Loucy (cell line): ENCODE data around the gene TMEM201.

ENCODE experiments used
- H2AFZ ChIP-seq: fragments of 200-600 bp; sonication (generic); 2 replicates; pipeline ENCODE4 v1.6.0; 2016; ENCODE audit warnings: antibody characterized with exemption, mild to moderate bottlenecking, low read length, moderate library complexity
- H3F3A ChIP-seq: fragments of 200-600 bp; 2 replicates; pipeline ENCODE4 v1.6.0; 2016; ENCODE audit warnings: antibody characterized with exemption, low read depth, mild to moderate bottlenecking
- H3K27me3 ChIP-seq: fragments of 200-600 bp; sonication (generic); 2 replicates; pipeline ENCODE4 v1.6.1; 2014; ENCODE audit warnings: low read length, mild to moderate bottlenecking; ENCODE audit not compliant: insufficient read depth, poor library complexity, severe bottlenecking
- H3K36me3 ChIP-seq: fragments of 200-600 bp; sonication (generic); 2 replicates; pipeline ENCODE4 v1.6.1; 2016; ENCODE audit warnings: low read length; ENCODE audit not compliant: insufficient read depth
- H3K4me1 ChIP-seq: fragments of 200-600 bp; sonication (generic); 2 replicates; pipeline ENCODE4 v1.5.1; 2014; ENCODE audit warnings: low read length, mild to moderate bottlenecking; ENCODE audit not compliant: insufficient read depth, poor library complexity, severe bottlenecking
- H3K4me2 ChIP-seq: fragments of 200-600 bp; sonication (generic); 2 replicates; pipeline ENCODE4 v1.6.0; 2014; ENCODE audit warnings: antibody characterized with exemption, low read length, low read depth, mild to moderate bottlenecking; ENCODE audit not compliant: poor library complexity, severe bottlenecking
- H3K4me3 ChIP-seq: fragments of 200-600 bp; sonication (generic); 2 replicates; pipeline ENCODE4 v1.5.1; 2014; ENCODE audit warnings: low read length, mild to moderate bottlenecking, mixed read lengths; ENCODE audit not compliant: poor library complexity, severe bottlenecking
- H3K79me2 ChIP-seq: fragments of 200-600 bp; sonication (generic); 2 replicates; pipeline ENCODE4 v1.6.1; 2014; ENCODE audit warnings: low read length; ENCODE audit not compliant: insufficient read depth
- H3K9ac ChIP-seq: fragments of 200-600 bp; sonication (generic); 2 replicates; pipeline ENCODE4 v1.6.0; 2014; ENCODE audit warnings: mild to moderate bottlenecking, low read depth, low read length, moderate library complexity; ENCODE audit not compliant: poor library complexity, severe bottlenecking
- H3K9me2 ChIP-seq: fragments of 200-600 bp; sonication (generic); replicated peaks from 2 replicates; pipeline ENCODE4 v1.6.1; 2016; ENCODE audit warnings: low read depth, low read length, mixed read lengths
- H3K9me3 ChIP-seq: fragments of 200-600 bp; sonication (generic); 2 replicates; pipeline ENCODE4 v1.6.1; 2014; ENCODE audit warnings: mild to moderate bottlenecking, antibody characterized with exemption, low read length, low read depth; ENCODE audit not compliant: insufficient read depth
- H4K20me1 ChIP-seq: fragments of 200-600 bp; sonication (generic); 2 replicates; pipeline ENCODE4 v1.6.0; 2014; ENCODE audit warnings: antibody characterized with exemption, low read length, mild to moderate bottlenecking; ENCODE audit not compliant: insufficient read depth, poor library complexity, severe bottlenecking
- EZH2phosphoT487 ChIP-seq: fragments of 200-600 bp; IDR thresholded peaks from 2 replicates; pipeline ENCODE4 v1.6.1; 2018; ENCODE audit warnings: antibody characterized with exemption, mild to moderate bottlenecking, moderate library complexity, borderline replicate concordance
- TF ChIP-seq, protein P1 (sequence below): fragments of 200-600 bp; sonication (generic); conservative IDR thresholded peaks from 2 replicates; pipeline ENCODE4 v1.5.1; 2014; ENCODE audit warnings: mild to moderate bottlenecking, antibody characterized with exemption, low read length

Gene TMEM201

DNA sequence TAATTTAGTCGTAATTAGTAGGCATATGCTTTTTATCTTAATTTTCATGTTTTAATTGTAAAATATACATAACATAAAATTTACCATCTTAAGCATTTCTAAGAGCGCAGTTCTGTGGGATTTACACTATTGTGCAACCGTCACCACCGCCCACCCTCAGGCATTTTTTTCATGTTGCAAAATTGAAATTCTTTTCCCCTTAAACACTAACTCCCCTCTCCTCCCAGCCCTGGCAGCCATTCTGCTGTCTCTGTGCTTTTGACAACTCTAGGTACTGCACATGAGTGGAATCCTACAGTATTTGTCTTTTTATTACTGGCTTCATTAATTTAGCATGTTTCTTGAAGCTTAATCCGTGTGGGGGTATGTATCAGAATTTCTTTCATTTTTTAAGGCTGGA lies 70.6 kb downstream of the TMEM201 start:
- TF ChIP-seq, protein P1, sequence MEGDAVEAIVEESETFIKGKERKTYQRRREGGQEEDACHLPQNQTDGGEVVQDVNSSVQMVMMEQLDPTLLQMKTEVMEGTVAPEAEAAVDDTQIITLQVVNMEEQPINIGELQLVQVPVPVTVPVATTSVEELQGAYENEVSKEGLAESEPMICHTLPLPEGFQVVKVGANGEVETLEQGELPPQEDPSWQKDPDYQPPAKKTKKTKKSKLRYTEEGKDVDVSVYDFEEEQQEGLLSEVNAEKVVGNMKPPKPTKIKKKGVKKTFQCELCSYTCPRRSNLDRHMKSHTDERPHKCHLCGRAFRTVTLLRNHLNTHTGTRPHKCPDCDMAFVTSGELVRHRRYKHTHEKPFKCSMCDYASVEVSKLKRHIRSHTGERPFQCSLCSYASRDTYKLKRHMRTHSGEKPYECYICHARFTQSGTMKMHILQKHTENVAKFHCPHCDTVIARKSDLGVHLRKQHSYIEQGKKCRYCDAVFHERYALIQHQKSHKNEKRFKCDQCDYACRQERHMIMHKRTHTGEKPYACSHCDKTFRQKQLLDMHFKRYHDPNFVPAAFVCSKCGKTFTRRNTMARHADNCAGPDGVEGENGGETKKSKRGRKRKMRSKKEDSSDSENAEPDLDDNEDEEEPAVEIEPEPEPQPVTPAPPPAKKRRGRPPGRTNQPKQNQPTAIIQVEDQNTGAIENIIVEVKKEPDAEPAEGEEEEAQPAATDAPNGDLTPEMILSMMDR = no peak
- TF ChIP-seq EZH2phosphoT487 = no peak
- Histone ChIP-seq H3F3A (no peaks in the 10 kb centered on the region), H4K20me1 (no peaks in the 10 kb centered on the region), H3K9ac (no peak overlapping the region), H3K9me2 (no peaks in the 10 kb centered on the region), H3K27me3 (no peaks in the 10 kb centered on the region), H3K4me1 (no peaks in the 10 kb centered on the region), H3K4me2 (no peak overlapping the region), H3K4me3 (no peak overlapping the region), H3K79me2 (no peaks in the 10 kb centered on the region), H2AFZ (no peak overlapping the region), H3K36me3 (no peaks in the 10 kb centered on the region), H3K9me3 (no peaks in the 10 kb centered on the region)

DNA sequence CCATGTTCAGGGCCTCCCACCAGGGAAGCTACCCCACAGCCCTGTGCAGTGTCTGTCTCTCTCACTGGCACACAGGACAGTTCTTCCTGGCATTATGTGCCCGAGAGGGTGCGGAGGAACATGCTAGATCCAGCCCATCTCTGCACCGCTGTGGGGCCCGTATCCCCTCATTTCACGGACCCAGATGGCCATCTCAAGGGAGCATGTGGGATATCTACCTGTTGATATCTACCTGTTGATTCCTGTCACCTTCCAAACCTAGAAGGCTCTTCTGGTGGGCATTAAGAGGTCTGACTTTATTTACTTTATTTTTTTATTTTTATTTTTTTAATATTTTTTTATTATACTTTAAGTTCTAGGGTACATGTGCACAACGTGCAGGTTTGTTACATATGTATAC lies 74.5 kb downstream of the TMEM201 start:
- TF ChIP-seq EZH2phosphoT487 = no peak
- TF ChIP-seq, protein P1 = no peak
- H3K9me2 ChIP-seq = no peaks in the 10 kb centered on the region
- H3K4me1 ChIP-seq = no peaks in the 10 kb centered on the region
- H3K4me2 ChIP-seq = no peak overlapping the region
- no peaks in the 10 kb centered on the region for H3F3A ChIP-seq
- H4K20me1 ChIP-seq = no peaks in the 10 kb centered on the region
- H3K4me3 ChIP-seq = no peak overlapping the region
- no peak overlapping the region for H3K9ac ChIP-seq
- no peaks in the 10 kb centered on the region for H3K27me3 ChIP-seq
- no peaks in the 10 kb centered on the region for H3K36me3 ChIP-seq
- no peaks in the 10 kb centered on the region for H3K79me2 ChIP-seq
- no peak overlapping the region for H2AFZ ChIP-seq
- H3K9me3 ChIP-seq = no peaks in the 10 kb centered on the region
